Measurements from ENCODE around the gene R3HDM4. TPM values are rescaled to one million over a fixed set of nuclear protein-coding genes. Genes with fewer than 3 reads are reported as not detected.

Gene R3HDM4
- total and polyA plus RNA-seq, 10 donors = 41.0 to 175 (median 89.1) TPM

- Histone ChIP-seq H3K36me3 (peaks cover 0 to 24% (median 0%) of the 10 kb centered on the region in 6 donors), H3K4me3 (no peak overlapping the region), H3K9me3 (no peaks in the 10 kb centered on the region), H3K27me3 (replicated peaks in 1 of 7) (no peaks in the 10 kb centered on the region), H3K4me1 (peaks cover 8 to 63% (median 32%) of the 10 kb centered on the region in 6 donors), H3K27ac (no peak overlapping the region)
- TF ChIP-seq POLR2AphosphoS5 (IDR thresholded peaks at IDR 0.05) = peak in 1 of 3 donors; percentile 3
- TF ChIP-seq CTCF (IDR thresholded peaks at IDR 0.05 in 8 of 11, conservative IDR thresholded peaks at IDR 0.05 in 3 of 11) = no peak
- TF ChIP-seq POLR2A (IDR thresholded peaks at IDR 0.05) = no peak
- intact Hi-C loops (cut with DNase I; ENCODE audit: low total_unique reads) = no loop called here
- 89 to 95% (median 92%) methylated on average over 42 to 55 of the region's 55 CpGs for WGBS, 5 donors
- DNase-seq = no peak
These were observed 43.1 kb upstream of the R3HDM4 start for GRCh38 chr19:955803-956765.

GRCh38 chr19:954672-955494 is 41.9 kb upstream of the R3HDM4 start:
- H3K9me3 ChIP-seq = no peaks in the 10 kb centered on the region
- intact Hi-C loops (cut with DNase I; ENCODE audit: low total_unique reads) = no loop called here
- peaks cover 8 to 72% (median 36%) of the 10 kb centered on the region in 6 donors for H3K4me1 ChIP-seq
- H3K36me3 ChIP-seq = peaks cover 0 to 12% (median 0%) of the 10 kb centered on the region in 6 donors
- peak overlapping the region in 1 of 8 donors; percentile 21 for H3K27ac ChIP-seq
- no peak for DNase-seq
- TF ChIP-seq POLR2AphosphoS5 (IDR thresholded peaks at IDR 0.05) = peak in 1 of 3 donors; percentile 14
- TF ChIP-seq CTCF (IDR thresholded peaks at IDR 0.05 in 8 of 11, conservative IDR thresholded peaks at IDR 0.05 in 3 of 11) = no peak
- no peak for TF ChIP-seq POLR2A (IDR thresholded peaks at IDR 0.05)
- 73 to 87% (median 83%) methylated on average over 29 to 43 of the region's 43 CpGs for WGBS, 5 donors
- no peaks in the 10 kb centered on the region for H3K27me3 ChIP-seq (replicated peaks in 1 of 7)
- no peak overlapping the region for H3K4me3 ChIP-seq

- Histone ChIP-seq H3K27ac (no peak overlapping the region), H3K36me3 (peaks cover 0 to 6% (median 0%) of the 10 kb centered on the region in 6 donors), H3K9me3 (no peaks in the 10 kb centered on the region), H3K27me3 (replicated peaks in 1 of 7) (no peaks in the 10 kb centered on the region), H3K4me3 (no peak overlapping the region), H3K4me1 (peaks cover 8 to 78% (median 39%) of the 10 kb centered on the region in 6 donors)
- DNase-seq = no peak
- 83 to 92% (median 86%) methylated on average over 14 of the region's 14 CpGs for WGBS, 5 donors
- TF ChIP-seq POLR2A (IDR thresholded peaks at IDR 0.05) = no peak
- no peak for TF ChIP-seq POLR2AphosphoS5 (IDR thresholded peaks at IDR 0.05)
- TF ChIP-seq CTCF (IDR thresholded peaks at IDR 0.05 in 8 of 11, conservative IDR thresholded peaks at IDR 0.05 in 3 of 11) = no peak
- intact Hi-C loops (cut with DNase I; ENCODE audit: low total_unique reads) = no loop called here
These were observed 41.3 kb upstream of the R3HDM4 start for GRCh38 chr19:954272-954671.
